Uterus (tissue), 2 donors: ENCODE results near the gene TLE3.

Experiments
- POLR2A ChIP-seq, 2 donors: fragments of 450-650 bp; IDR thresholded peaks; one replicate each; pipeline ENCODE4 v1.6.1; 2016; ENCODE audit warnings: antibody characterized with exemption in 2 of 2, mild to moderate bottlenecking in 1 of 2, moderate library complexity in 1 of 2
- TF ChIP-seq, protein P1 (sequence below), 4 experiments: fragments of 200-600 bp in 2 of 4; fragments of 450-650 bp in 2 of 4; sonication (generic) in 2 of 4; IDR thresholded peaks; one replicate each; pipeline ENCODE4 v1.5.1; 2016 to 2019; ENCODE audit warnings: antibody characterized with exemption in 4 of 4, mild to moderate bottlenecking in 2 of 4, moderate library complexity in 1 of 4

DNA sequence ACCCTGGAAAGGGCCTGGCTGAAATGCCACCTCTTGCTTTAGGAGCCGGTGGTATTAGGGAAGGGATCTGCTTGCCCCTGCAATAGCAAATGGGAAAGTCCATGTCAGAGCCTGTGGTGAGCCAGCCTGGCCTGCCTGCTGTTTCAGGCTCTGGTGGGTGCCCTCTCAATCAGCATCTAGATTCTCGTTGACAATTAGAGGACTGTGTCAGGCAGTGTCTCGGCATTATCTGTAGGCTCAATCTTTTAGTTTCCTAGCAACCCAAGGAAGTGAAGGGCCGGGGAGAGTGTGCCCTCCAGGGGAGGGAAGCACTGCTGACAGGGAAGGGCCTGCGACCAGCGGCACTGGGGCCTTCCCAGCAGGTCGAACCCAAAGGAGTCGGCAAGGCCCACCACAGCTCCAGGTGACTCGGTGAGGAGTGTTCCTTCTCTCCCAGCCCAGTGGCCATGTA is 42.1 kb downstream of the TLE3 start:
- no peak for TF ChIP-seq POLR2A (IDR thresholded peaks at IDR 0.05)
- TF ChIP-seq, protein P1, sequence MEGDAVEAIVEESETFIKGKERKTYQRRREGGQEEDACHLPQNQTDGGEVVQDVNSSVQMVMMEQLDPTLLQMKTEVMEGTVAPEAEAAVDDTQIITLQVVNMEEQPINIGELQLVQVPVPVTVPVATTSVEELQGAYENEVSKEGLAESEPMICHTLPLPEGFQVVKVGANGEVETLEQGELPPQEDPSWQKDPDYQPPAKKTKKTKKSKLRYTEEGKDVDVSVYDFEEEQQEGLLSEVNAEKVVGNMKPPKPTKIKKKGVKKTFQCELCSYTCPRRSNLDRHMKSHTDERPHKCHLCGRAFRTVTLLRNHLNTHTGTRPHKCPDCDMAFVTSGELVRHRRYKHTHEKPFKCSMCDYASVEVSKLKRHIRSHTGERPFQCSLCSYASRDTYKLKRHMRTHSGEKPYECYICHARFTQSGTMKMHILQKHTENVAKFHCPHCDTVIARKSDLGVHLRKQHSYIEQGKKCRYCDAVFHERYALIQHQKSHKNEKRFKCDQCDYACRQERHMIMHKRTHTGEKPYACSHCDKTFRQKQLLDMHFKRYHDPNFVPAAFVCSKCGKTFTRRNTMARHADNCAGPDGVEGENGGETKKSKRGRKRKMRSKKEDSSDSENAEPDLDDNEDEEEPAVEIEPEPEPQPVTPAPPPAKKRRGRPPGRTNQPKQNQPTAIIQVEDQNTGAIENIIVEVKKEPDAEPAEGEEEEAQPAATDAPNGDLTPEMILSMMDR (IDR thresholded peaks at IDR 0.05), result no peak
